Activated CD8-positive, alpha-beta T cell treated with anti-CD3 and anti-CD28 coated beads for 36 hours (primary cell): ENCODE data around the gene ATG13. TPM values are rescaled to one million over a fixed set of nuclear protein-coding genes. Genes with fewer than 3 reads are reported as not detected.

ENCODE experiments used
- ATAC-seq: fragments of 200-7000 bp; cut with Tn5 transposase; one replicate; pipeline ENCODE4 v1.10.0; 2021; ENCODE audit warnings: mild to moderate bottlenecking, moderate library complexity
- CTCF ChIA-PET: fragments of 350-600 bp; sonication (Branson Sonifier 250); formaldehyde crosslinking; loops from one replicate; lab custom pipeline; 2021; ENCODE audit warnings: antibody characterized with exemption; lab: Charles Lee
- POLR2A ChIA-PET: fragments of 350-600 bp; sonication (Branson Sonifier 250); formaldehyde crosslinking; loops from one replicate; lab custom pipeline; 2021; ENCODE audit warnings: antibody characterized with exemption; lab: Charles Lee
- DNase-seq: peaks from one replicate; pipeline ENCODE4 v3.0.0-alpha.2; 2020
- H3K27ac Mint-ChIP-seq: one replicate; pipeline ENCODE4 v1.8.0; 2021; ENCODE audit warnings: mild to moderate bottlenecking, mixed read lengths
- H3K27me3 Mint-ChIP-seq: one replicate; pipeline ENCODE4 v1.8.0; 2021; ENCODE audit warnings: mixed read lengths
- H3K36me3 Mint-ChIP-seq: one replicate; pipeline ENCODE4 v1.8.0; 2021; ENCODE audit warnings: low read depth, mixed read lengths
- H3K4me1 Mint-ChIP-seq: one replicate; pipeline ENCODE4 v1.8.0; 2021; ENCODE audit warnings: low read depth, mixed read lengths
- H3K4me3 Mint-ChIP-seq: one replicate; pipeline ENCODE4 v1.8.0; 2021; ENCODE audit warnings: mild to moderate bottlenecking, moderate library complexity, mixed read lengths
- H3K9me3 Mint-ChIP-seq: one replicate; pipeline ENCODE4 v1.8.0; 2021; ENCODE audit warnings: mixed read lengths
- intact Hi-C: fragments of 100-400 bp; cut with micrococcal nuclease; formaldehyde crosslinking; loops from one replicate; pipeline ENCODE4 v1.10.0; 2022
- total RNA-seq, 2 experiments: library from RNA; stranded (reverse); gene quantifications; one replicate each; pipeline ENCODE4 v1.2.3, GENCODE V29; 2021
- TF ChIP-seq, protein P1 (sequence below): fragments of 200-600 bp; IDR thresholded peaks from one replicate; pipeline ENCODE4 v1.8.0; 2022; ENCODE audit warnings: antibody characterized with exemption, mild to moderate bottlenecking

The ATG13 gene
- total RNA-seq, 2 experiments from 2014 or later, result 53.4 to 61.2 TPM

DNA sequence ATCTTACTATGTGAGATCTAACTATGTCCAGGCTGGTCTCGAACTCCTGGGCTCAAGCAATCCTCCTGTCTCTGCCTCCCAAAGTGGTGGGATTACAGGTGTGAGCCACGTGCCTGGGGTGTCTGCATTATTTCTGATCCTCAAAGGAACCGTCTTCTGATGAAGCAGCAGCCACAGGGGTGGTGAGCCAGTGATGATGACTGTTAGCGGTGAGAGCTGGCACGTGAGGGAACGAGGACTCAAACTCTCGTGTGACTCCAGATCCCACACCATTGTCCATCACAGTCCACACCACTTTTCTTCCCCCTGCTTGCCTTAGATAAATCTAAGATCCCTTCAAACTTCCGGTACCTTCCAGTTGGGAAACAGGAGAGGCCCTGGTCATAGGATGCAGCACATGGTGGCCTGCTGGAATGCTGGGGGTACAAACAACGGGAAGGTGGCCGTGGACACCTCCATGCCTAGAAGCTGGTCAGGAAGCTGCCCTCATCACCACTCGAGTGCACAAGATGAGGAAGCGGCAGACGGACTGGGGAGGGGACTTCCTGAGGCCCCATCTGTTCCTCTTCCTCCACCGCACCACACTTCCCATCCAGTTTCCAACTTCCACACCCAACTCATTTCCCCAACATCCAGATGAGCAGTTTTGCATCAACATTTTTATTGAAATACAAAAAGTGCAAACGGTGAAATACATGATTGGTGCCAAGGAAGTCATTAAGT, 59.2 kb downstream of the ATG13 start:
- Mint-ChIP-seq H3K9me3 (no peaks in the 10 kb centered on the region), H3K27me3 (no peaks in the 10 kb centered on the region), H3K4me3 (no peak overlapping the region), H3K4me1 (peaks cover 49% of the 10 kb centered on the region), H3K36me3 (peaks cover 16% of the 10 kb centered on the region), H3K27ac (peak overlapping the region; percentile 12)
- ATAC-seq (no peak), DNase-seq (no peak)
- TF ChIP-seq, protein P1, sequence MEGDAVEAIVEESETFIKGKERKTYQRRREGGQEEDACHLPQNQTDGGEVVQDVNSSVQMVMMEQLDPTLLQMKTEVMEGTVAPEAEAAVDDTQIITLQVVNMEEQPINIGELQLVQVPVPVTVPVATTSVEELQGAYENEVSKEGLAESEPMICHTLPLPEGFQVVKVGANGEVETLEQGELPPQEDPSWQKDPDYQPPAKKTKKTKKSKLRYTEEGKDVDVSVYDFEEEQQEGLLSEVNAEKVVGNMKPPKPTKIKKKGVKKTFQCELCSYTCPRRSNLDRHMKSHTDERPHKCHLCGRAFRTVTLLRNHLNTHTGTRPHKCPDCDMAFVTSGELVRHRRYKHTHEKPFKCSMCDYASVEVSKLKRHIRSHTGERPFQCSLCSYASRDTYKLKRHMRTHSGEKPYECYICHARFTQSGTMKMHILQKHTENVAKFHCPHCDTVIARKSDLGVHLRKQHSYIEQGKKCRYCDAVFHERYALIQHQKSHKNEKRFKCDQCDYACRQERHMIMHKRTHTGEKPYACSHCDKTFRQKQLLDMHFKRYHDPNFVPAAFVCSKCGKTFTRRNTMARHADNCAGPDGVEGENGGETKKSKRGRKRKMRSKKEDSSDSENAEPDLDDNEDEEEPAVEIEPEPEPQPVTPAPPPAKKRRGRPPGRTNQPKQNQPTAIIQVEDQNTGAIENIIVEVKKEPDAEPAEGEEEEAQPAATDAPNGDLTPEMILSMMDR, result no peak
- intact Hi-C loops, result no loop called here
- ChIA-PET POLR2A (no interaction called here), CTCF (interaction anchor here (0.7 kb wide), 1 partner anchor 17 kb away, joined by 4 read pairs; no protein-coding TSS in a partner anchor)

DNA sequence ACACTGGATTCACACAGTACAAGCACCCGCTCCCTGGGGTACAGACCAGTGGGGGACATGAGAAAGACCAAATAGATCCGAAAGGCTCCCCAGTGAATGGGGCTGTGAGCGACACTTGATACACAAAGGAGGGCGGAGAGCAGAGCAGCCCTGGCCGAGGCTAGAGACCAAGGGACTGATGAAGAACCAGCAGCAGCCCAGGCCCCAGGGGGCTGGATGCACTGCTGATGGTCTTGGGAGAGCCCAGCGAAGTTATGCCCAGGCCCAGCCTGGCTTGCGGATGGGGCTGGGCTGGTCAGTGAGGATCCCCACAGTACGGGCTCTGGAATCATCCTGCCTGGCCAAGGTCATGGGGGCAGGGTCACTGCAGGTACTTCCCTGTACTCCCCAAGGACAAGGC, 59.8 kb downstream of the ATG13 start:
- intact Hi-C loops, result no loop called here
- Mint-ChIP-seq H3K4me1 (peaks cover 43% of the 10 kb centered on the region), H3K36me3 (peaks cover 16% of the 10 kb centered on the region), H3K4me3 (no peak overlapping the region), H3K9me3 (no peaks in the 10 kb centered on the region), H3K27ac (peak overlapping the region; percentile 12), H3K27me3 (no peaks in the 10 kb centered on the region)
- ChIA-PET CTCF (no interaction called here), POLR2A (interaction anchor here (1.2 kb wide), 1 partner anchor 8 kb away, joined by 3 read pairs; no protein-coding TSS in a partner anchor)
- DNase-seq (no peak), ATAC-seq (no peak)
- TF ChIP-seq, protein P1, result no peak

DNA sequence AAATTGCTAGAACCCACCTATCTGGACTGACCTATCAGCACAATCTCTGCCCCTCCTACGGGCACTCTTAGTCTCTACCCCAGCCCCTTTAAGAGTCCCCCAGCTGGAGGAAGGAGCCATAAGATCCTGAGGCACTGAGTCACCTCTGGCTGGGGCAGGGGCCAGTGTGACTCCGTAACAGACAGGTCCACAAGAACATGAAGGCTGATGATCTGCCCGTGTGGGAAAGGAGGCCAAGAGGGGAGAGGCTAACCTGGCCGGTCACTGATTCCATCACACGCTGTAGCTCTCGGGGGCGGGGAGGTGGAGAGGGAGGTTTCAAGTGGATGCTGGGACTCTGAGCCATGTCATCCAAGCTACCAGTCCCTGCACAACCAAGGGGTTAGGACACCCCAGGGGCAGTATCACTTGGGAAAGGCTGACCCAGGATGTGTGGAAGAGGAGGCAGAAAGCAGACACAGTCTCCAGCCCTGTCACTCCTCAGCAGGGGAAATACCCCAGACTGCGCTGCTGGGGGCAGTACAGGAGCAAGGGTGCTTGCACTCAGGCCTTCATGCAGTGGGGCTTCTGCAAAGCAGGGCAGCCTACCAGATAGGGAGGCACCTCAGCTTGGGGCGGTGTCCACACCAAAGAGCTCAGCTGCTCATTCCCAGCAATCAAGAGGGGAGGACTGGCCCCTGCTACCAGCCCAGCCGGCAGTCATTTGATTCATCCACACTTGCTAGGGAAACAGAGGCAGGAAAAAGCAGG, 60.8 kb downstream of the ATG13 start:
- DNase-seq (no peak), ATAC-seq (peak; percentile 29)
- intact Hi-C loops, result no loop called here
- Mint-ChIP-seq H3K4me3 (no peak overlapping the region), H3K27ac (no peak overlapping the region), H3K27me3 (no peaks in the 10 kb centered on the region), H3K36me3 (peaks cover 8% of the 10 kb centered on the region), H3K9me3 (no peaks in the 10 kb centered on the region), H3K4me1 (peaks cover 34% of the 10 kb centered on the region)
- TF ChIP-seq, protein P1, result no peak
- CTCF ChIA-PET, result no interaction called here
- POLR2A ChIA-PET, result interaction anchor here (1.2 to 1.7 kb wide), 2 partner anchors 9 to 16 kb away, joined by 3 to 4 read pairs; no protein-coding TSS in a partner anchor

DNA sequence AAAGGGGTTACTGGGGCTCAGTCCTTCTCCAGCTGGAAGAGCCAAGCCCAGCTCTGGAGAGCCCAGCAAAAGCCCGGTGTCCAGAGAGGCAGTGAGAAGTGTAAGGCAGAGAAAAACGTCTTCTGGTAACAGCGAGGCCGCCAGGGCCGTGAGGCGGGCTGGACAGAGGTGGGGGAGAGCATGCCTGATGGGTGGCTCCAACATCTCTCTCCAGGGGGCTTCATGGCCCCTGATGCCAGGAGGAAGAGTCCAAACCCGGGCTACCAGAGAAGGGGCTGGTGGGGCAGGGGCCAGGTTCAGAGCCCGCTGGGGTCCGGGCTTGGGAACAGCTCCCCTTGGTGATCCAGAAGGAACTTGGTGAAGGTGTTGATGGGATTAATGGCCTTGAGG, 61.4 kb downstream of the ATG13 start:
- TF ChIP-seq, protein P1, result no peak
- peaks cover 8% of the 10 kb centered on the region for H3K36me3 Mint-ChIP-seq
- peaks cover 31% of the 10 kb centered on the region for H3K4me1 Mint-ChIP-seq
- H3K9me3 Mint-ChIP-seq, result no peaks in the 10 kb centered on the region
- ChIA-PET CTCF (no interaction called here), POLR2A (interaction anchor here (1.7 kb wide), 1 partner anchor 15 kb away, joined by 4 read pairs; no protein-coding TSS in a partner anchor)
- no peak overlapping the region for H3K4me3 Mint-ChIP-seq
- intact Hi-C loops, result no loop called here
- ATAC-seq (no peak), DNase-seq (no peak)
- no peaks in the 10 kb centered on the region for H3K27me3 Mint-ChIP-seq
- no peak overlapping the region for H3K27ac Mint-ChIP-seq
